Glutamatergic neuron (in vitro differentiated cells): ENCODE data around the gene DTNB. TPM values are rescaled to one million over a fixed set of nuclear protein-coding genes. Genes with fewer than 3 reads are reported as not detected.

ENCODE experiments used
- DNase-seq: peaks from one replicate; pipeline ENCODE4 v3.0.0; 2022
- H3K27ac Mint-ChIP-seq: one replicate; pipeline ENCODE4 v1.8.0; 2020; ENCODE audit warnings: mild to moderate bottlenecking, mixed read lengths, inconsistent platforms; ENCODE audit not compliant: unreplicated experiment
- H3K27me3 Mint-ChIP-seq: one replicate; pipeline ENCODE4 v1.8.0; 2020; ENCODE audit warnings: mild to moderate bottlenecking, moderate library complexity, mixed read lengths, inconsistent platforms; ENCODE audit not compliant: unreplicated experiment
- H3K36me3 Mint-ChIP-seq: one replicate; pipeline ENCODE4 v1.8.0; 2020; ENCODE audit warnings: mild to moderate bottlenecking, mixed read lengths, inconsistent platforms; ENCODE audit not compliant: unreplicated experiment
- H3K4me1 Mint-ChIP-seq: one replicate; pipeline ENCODE4 v1.8.0; 2020; ENCODE audit warnings: mild to moderate bottlenecking, low read depth, mixed read lengths, inconsistent platforms; ENCODE audit not compliant: unreplicated experiment
- H3K4me3 Mint-ChIP-seq: one replicate; pipeline ENCODE4 v1.8.0; 2020; ENCODE audit warnings: mild to moderate bottlenecking, mixed read lengths, inconsistent platforms; ENCODE audit not compliant: unreplicated experiment
- H3K9me3 Mint-ChIP-seq: one replicate; pipeline ENCODE4 v1.8.0; 2020; ENCODE audit warnings: mild to moderate bottlenecking, moderate library complexity, mixed read lengths, inconsistent platforms; ENCODE audit not compliant: unreplicated experiment
- CTCF ChIP-seq: fragments of 200-600 bp; sonication (generic); IDR thresholded peaks from one replicate; pipeline ENCODE4 v1.5.0; 2021; ENCODE audit not compliant: partially characterized antibody, unreplicated experiment
- total RNA-seq: library from RNA; stranded (reverse); fragmentation: NEBNext Ultra II Directional; extraction: Animal tissue kit (Norgen Biotek cat#: 25700); gene quantifications from one replicate; pipeline ENCODE4 v1.2.1, GENCODE V29; 2021; ENCODE audit not compliant: unreplicated experiment

Gene DTNB
- total RNA-seq, 1 donor from 2014 or later: 41.7 TPM

- H3K36me3 Mint-ChIP-seq: no peaks in the 10 kb centered on the region
- peaks cover 6% of the 10 kb centered on the region for H3K9me3 Mint-ChIP-seq
- no peak for DNase-seq
- peaks cover 40% of the 10 kb centered on the region for H3K4me1 Mint-ChIP-seq
- H3K4me3 Mint-ChIP-seq: no peak overlapping the region
- TF ChIP-seq CTCF: no peak
- peaks cover 5% of the 10 kb centered on the region for H3K27me3 Mint-ChIP-seq
- H3K27ac Mint-ChIP-seq: peak overlapping the region; percentile 88
Measured at GRCh38 chr2:25397777-25398176, 275.6 kb downstream of the DTNB start.

DNA sequence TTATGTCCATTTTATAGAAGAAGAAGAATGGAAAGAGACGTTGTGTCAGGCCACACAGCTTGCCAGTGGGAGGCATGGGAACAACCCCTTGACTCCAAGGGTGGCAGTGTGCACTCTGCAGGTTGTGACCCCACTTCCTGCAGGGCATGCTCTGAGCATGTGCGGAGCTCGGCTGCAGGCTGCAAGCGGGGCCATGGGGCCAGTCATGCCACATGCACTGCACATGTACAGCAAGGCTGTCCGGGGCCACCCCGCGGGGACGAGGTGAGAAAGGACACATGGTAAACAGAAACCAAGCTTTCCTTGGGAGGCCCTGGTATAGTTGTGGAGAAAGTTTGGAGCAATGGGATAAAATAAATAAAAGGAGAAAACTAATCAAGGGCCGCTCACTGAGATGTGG lies 284.2 kb downstream of the DTNB start:
- H3K36me3 Mint-ChIP-seq: peaks cover 7% of the 10 kb centered on the region
- peaks cover 5% of the 10 kb centered on the region for H3K4me1 Mint-ChIP-seq
- H3K27me3 Mint-ChIP-seq: peaks cover 4% of the 10 kb centered on the region
- no peak overlapping the region for H3K27ac Mint-ChIP-seq
- no peak for TF ChIP-seq CTCF
- DNase-seq: no peak
- no peak overlapping the region for H3K4me3 Mint-ChIP-seq
- peaks cover 2% of the 10 kb centered on the region for H3K9me3 Mint-ChIP-seq

DNA sequence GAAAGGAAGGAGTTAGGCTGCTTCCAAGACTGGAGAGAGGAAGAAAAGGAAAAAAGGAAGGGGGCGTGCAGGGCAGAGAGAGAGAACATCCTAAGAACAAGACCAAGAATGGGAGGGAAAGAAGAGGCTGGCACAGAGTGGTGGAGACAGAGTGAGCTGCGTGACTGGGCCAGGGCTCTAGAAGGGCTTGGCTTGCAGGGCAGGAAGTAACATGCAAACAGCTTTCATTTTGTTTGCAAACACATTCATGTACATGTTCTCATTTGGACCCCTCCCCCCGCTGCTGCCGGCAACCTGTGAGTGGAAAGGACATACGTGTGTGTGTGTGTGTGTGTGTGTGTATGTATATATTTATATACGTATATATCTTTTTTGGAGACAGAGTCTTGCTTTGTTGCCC lies 284.9 kb downstream of the DTNB start:
- H3K27ac Mint-ChIP-seq: no peak overlapping the region
- no peak for TF ChIP-seq CTCF
- H3K4me3 Mint-ChIP-seq: no peak overlapping the region
- H3K4me1 Mint-ChIP-seq: peaks cover 5% of the 10 kb centered on the region
- no peak for DNase-seq
- H3K36me3 Mint-ChIP-seq: peaks cover 7% of the 10 kb centered on the region
- H3K27me3 Mint-ChIP-seq: peaks cover 5% of the 10 kb centered on the region
- H3K9me3 Mint-ChIP-seq: peaks cover 2% of the 10 kb centered on the region

GRCh38 chr2:25387876-25388449 lies 285.4 kb downstream of the DTNB start:
- H3K27ac Mint-ChIP-seq: no peak overlapping the region
- DNase-seq: no peak

More at GRCh38 chr2:25387876-25388449, 285.4 kb downstream of the DTNB start:
- H3K36me3 Mint-ChIP-seq: peaks cover 7% of the 10 kb centered on the region
- no peak for TF ChIP-seq CTCF
- H3K4me1 Mint-ChIP-seq: peaks cover 5% of the 10 kb centered on the region
- H3K4me3 Mint-ChIP-seq: no peak overlapping the region
- H3K27me3 Mint-ChIP-seq: peaks cover 6% of the 10 kb centered on the region
- H3K9me3 Mint-ChIP-seq: peaks cover 2% of the 10 kb centered on the region
